ENCODE data around the gene ZBTB39. TPM values are rescaled to one million over a fixed set of nuclear protein-coding genes. Genes with fewer than 3 reads are reported as not detected.
"Not testable (repeated sequence)": the region's sequence is repeated elsewhere in the genome, so short reads cannot be mapped to it uniquely, and the experiment has no call there.

ZBTB39 gene
- total RNA-seq, 1 donor from 2014 or later = 2.7 TPM

DNA sequence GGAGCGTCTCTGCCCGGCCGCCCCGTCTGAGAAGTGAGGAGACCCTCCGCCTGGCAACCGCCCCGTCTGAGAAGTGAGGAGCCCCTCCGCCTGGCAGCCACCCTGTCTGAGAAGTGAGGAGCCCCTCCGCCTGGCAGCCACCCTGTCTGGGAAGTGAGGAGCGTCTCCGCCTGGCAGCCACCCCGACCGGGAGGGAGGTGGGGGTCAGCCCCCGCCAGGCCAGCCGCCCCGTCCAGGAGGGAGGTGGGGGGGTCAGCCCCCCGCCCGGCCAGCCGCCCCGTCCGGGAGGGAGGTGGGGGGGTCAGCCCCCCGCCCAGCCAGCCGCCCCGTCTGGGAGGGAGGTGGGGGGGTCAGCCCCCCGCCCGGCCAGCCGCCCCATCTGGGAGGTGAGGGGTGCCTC lies 42.8 kb downstream of the ZBTB39 start:
- H3K4me3 ChIP-seq; DNase-seq; H3K27me3 ChIP-seq (ENCODE audit: low read depth); H3K27ac ChIP-seq (replicated peaks); intact Hi-C loops (cut with micrococcal nuclease); H3K36me3 ChIP-seq; H3K4me1 ChIP-seq: not testable (repeated sequence)
- peaks cover 20% of the 10 kb centered on the region for H3K9me3 ChIP-seq (replicated peaks)

- peaks cover 24% of the 10 kb centered on the region for H3K9me3 ChIP-seq (replicated peaks)
- H3K4me1 ChIP-seq; DNase-seq; H3K27me3 ChIP-seq (ENCODE audit: low read depth); H3K4me3 ChIP-seq; intact Hi-C loops (cut with micrococcal nuclease); H3K36me3 ChIP-seq; H3K27ac ChIP-seq (replicated peaks): not testable (repeated sequence)
These were observed 44.1 kb downstream of the ZBTB39 start for GRCh38 chr12:56962247-56962646.

GRCh38 chr12:56958422-56958821 lies 47.9 kb downstream of the ZBTB39 start:
- no peak for DNase-seq
- Histone ChIP-seq H3K27me3 (ENCODE audit: low read depth) (no peaks in the 10 kb centered on the region), H3K27ac (replicated peaks) (no peak overlapping the region), H3K36me3 (peaks cover 7% of the 10 kb centered on the region), H3K4me3 (no peak overlapping the region), H3K9me3 (replicated peaks) (peaks cover 14% of the 10 kb centered on the region), H3K4me1 (no peaks in the 10 kb centered on the region)
- intact Hi-C loops (cut with micrococcal nuclease) = no loop called here
- TF ChIP-seq CTCF (IDR thresholded peaks at IDR 0.05; ENCODE audit: borderline replicate concordance) = no peak

DNA sequence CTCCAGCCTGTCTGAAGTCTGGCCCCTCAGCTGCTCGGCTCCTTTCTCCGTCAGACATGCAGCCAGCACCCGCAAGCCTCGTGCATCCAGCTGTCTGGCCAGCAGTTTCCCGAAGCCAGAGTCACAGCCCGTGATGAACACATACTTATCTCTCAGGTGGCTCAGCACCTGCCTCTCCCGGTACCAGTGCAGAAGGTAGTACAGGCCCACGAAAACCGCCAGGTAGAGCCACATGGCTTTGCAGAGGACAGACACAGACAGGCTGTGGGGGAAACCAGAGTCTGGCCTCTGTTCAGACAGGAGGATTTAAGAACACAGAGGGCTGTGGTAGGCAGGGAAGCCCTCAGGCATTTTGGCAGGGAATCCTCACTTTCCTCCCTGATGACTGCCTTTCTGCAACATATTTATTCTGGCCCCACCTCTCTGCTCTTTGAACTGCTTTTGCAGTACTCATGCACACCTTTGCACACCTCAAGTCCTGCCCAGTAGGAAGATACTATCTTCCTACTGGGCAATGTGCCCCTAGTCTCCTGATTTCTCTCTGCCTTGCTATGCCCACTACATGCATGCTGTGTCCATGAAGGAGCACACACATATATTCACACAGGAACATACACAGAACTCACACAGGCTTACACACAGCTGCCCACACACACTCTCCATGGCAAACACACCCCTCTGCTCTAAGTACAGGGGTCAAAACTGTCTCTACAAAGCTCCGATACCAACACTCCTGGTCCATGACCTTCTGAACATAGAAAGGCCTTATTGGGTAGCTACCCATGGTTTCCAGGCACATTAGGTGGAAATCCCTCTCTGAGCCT lies 48.9 kb downstream of the ZBTB39 start, which contains the start of gene RDH16:
RDH16 (minus strand) TSS at position 380 of the 824 bp plus-strand sequence; CDS start at position 234, 146 bp downstream.
- DNase-seq = no peak
- no peaks in the 10 kb centered on the region for H3K27me3 ChIP-seq (ENCODE audit: low read depth)
- peaks cover 7% of the 10 kb centered on the region for H3K36me3 ChIP-seq
- peaks cover 14% of the 10 kb centered on the region for H3K9me3 ChIP-seq (replicated peaks)
- no peak for TF ChIP-seq CTCF (IDR thresholded peaks at IDR 0.05; ENCODE audit: borderline replicate concordance)
- no peaks in the 10 kb centered on the region for H3K4me1 ChIP-seq
- no peak within 1 kb of the TSS for H3K27ac ChIP-seq (replicated peaks)
- H3K4me3 ChIP-seq = no peak within 1 kb of the TSS
- intact Hi-C loops (cut with micrococcal nuclease) = no loop called here

GRCh38 chr12:56955631-56956256 lies 50.6 kb downstream of the ZBTB39 start:
- intact Hi-C loops (cut with micrococcal nuclease) = no loop called here

GRCh38 chr12:56954958-56955355 lies 51.4 kb downstream of the ZBTB39 start:
- Histone ChIP-seq H3K27me3 (ENCODE audit: low read depth) (no peaks in the 10 kb centered on the region), H3K4me3 (no peak overlapping the region), H3K27ac (replicated peaks) (no peak overlapping the region), H3K9me3 (replicated peaks) (peaks cover 14% of the 10 kb centered on the region), H3K36me3 (peaks cover 15% of the 10 kb centered on the region), H3K4me1 (no peaks in the 10 kb centered on the region)
- intact Hi-C loops (cut with micrococcal nuclease) = no loop called here
- no peak for TF ChIP-seq CTCF (IDR thresholded peaks at IDR 0.05; ENCODE audit: borderline replicate concordance)
- DNase-seq = no peak

More at GRCh38 chr12:56955631-56956256, 50.6 kb downstream of the ZBTB39 start:
- Histone ChIP-seq H3K36me3 (peaks cover 15% of the 10 kb centered on the region), H3K4me3 (no peak overlapping the region), H3K4me1 (no peaks in the 10 kb centered on the region), H3K27ac (replicated peaks) (no peak overlapping the region), H3K27me3 (ENCODE audit: low read depth) (no peaks in the 10 kb centered on the region), H3K9me3 (replicated peaks) (peaks cover 14% of the 10 kb centered on the region)
- DNase-seq = no peak
- no peak for TF ChIP-seq CTCF (IDR thresholded peaks at IDR 0.05; ENCODE audit: borderline replicate concordance)

Measured in left ventricle myocardium inferior (tissue), 1 donor.